WTC11 (cell line): Measurements from ENCODE around the gene EGF. TPM values are rescaled to one million over a fixed set of nuclear protein-coding genes. Genes with fewer than 3 reads are reported as not detected.

Experiments
- ATAC-seq: fragments of 200-7000 bp; cut with Tn5 transposase; 2 replicates; pipeline ENCODE4 v1.10.0; 2021; ENCODE audit warnings: mild to moderate bottlenecking, moderate library complexity
- CTCF ChIA-PET: fragments of 300-600 bp; sonication (Branson Sonifier 250); formaldehyde crosslinking; loops from one replicate; lab custom pipeline; 2021; ENCODE audit warnings: antibody characterized with exemption; lab: Charles Lee
- POLR2A ChIA-PET: fragments of 350-600 bp; sonication (Branson Sonifier 250); formaldehyde crosslinking; loops from one replicate; lab custom pipeline; 2021; ENCODE audit warnings: antibody characterized with exemption; lab: Charles Lee
- DNase-seq: peaks from one replicate; pipeline ENCODE4 v3.0.0; 2021; ENCODE audit warnings: low spot score
- H3K27ac Mint-ChIP-seq: 2 replicates; pipeline ENCODE4 v1.8.0; 2021; ENCODE audit warnings: mixed read lengths
- H3K27me3 Mint-ChIP-seq: 2 replicates; pipeline ENCODE4 v1.8.0; 2021; ENCODE audit warnings: low read depth, mild to moderate bottlenecking, moderate library complexity, mixed read lengths
- H3K36me3 Mint-ChIP-seq: 2 replicates; pipeline ENCODE4 v1.8.0; 2021; ENCODE audit warnings: mixed read lengths
- H3K4me1 Mint-ChIP-seq: 2 replicates; pipeline ENCODE4 v1.8.0; 2022; ENCODE audit warnings: mixed read lengths
- H3K4me3 Mint-ChIP-seq: 2 replicates; pipeline ENCODE4 v1.8.0; 2021; ENCODE audit warnings: mild to moderate bottlenecking, moderate library complexity, mixed read lengths
- H3K9me3 Mint-ChIP-seq: 2 replicates; pipeline ENCODE4 v1.8.0; 2021; ENCODE audit warnings: mixed read lengths
- ATF6 ChIP-seq: sonication (generic); formaldehyde crosslinking; IDR thresholded peaks from 2 replicates; pipeline ENCODE4 v1.8.1; 2023; ENCODE audit warnings: mild to moderate bottlenecking, missing genetic modification reagents
- CDX4 ChIP-seq: fragments of 250-450 bp; sonication (Bioruptor Pico); IDR thresholded peaks from 2 replicates; pipeline ENCODE4 v1.9.0; 2021; ENCODE audit warnings: moderate library complexity, mild to moderate bottlenecking, inconsistent platforms, borderline replicate concordance
- CREM ChIP-seq: sonication (generic); formaldehyde crosslinking; IDR thresholded peaks from 2 replicates; pipeline ENCODE4 v1.8.1; 2022; ENCODE audit warnings: mild to moderate bottlenecking, missing genetic modification reagents, moderate library complexity
- ERG ChIP-seq: fragments of 250-450 bp; sonication (Bioruptor Pico); IDR thresholded peaks from 2 replicates; pipeline ENCODE4 v1.8.0; 2021; ENCODE audit warnings: mild to moderate bottlenecking
- ESRRA ChIP-seq: sonication (generic); formaldehyde crosslinking; IDR thresholded peaks from 2 replicates; pipeline ENCODE4 v1.8.1; 2022; ENCODE audit warnings: mild to moderate bottlenecking, missing genetic modification reagents, borderline replicate concordance
- FOXP1 ChIP-seq: sonication (generic); formaldehyde crosslinking; IDR thresholded peaks from 2 replicates; pipeline ENCODE4 v1.8.0; 2022; ENCODE audit warnings: missing genetic modification reagents, mild to moderate bottlenecking, moderate library complexity, borderline replicate concordance
- GABPB1 ChIP-seq: sonication (generic); formaldehyde crosslinking; IDR thresholded peaks from 2 replicates; pipeline ENCODE4 v1.8.1; 2023; ENCODE audit warnings: mild to moderate bottlenecking, missing genetic modification reagents
- HMGXB4 ChIP-seq: sonication (generic); formaldehyde crosslinking; IDR thresholded peaks from 2 replicates; pipeline ENCODE4 v1.8.1; 2023; ENCODE audit warnings: mild to moderate bottlenecking, moderate library complexity, missing genetic modification reagents
- IRF1 ChIP-seq: sonication (generic); formaldehyde crosslinking; IDR thresholded peaks from 2 replicates; pipeline ENCODE4 v1.8.0; 2023; ENCODE audit warnings: missing genetic modification reagents
- NR1H2 ChIP-seq: sonication (generic); formaldehyde crosslinking; IDR thresholded peaks from 2 replicates; pipeline ENCODE4 v1.9.0; 2021; ENCODE audit warnings: mild to moderate bottlenecking, moderate library complexity, missing genetic modification reagents
- NR2C2 ChIP-seq: sonication (generic); formaldehyde crosslinking; IDR thresholded peaks from 2 replicates; pipeline ENCODE4 v1.8.0; 2022; ENCODE audit warnings: mild to moderate bottlenecking, missing genetic modification reagents
- SMAD4 ChIP-seq: sonication (generic); formaldehyde crosslinking; IDR thresholded peaks from 2 replicates; pipeline ENCODE4 v1.8.0; 2022; ENCODE audit warnings: mild to moderate bottlenecking, missing genetic modification reagents
- TEAD1 ChIP-seq: sonication (generic); formaldehyde crosslinking; IDR thresholded peaks from 2 replicates; pipeline ENCODE4 v1.8.0; 2022; ENCODE audit warnings: mild to moderate bottlenecking, missing genetic modification reagents
- ZBTB43 ChIP-seq: sonication (generic); formaldehyde crosslinking; IDR thresholded peaks from 2 replicates; pipeline ENCODE4 v1.8.1; 2023; ENCODE audit warnings: mild to moderate bottlenecking, missing genetic modification reagents
- ZMAT4 ChIP-seq: fragments of 250-450 bp; sonication (Bioruptor Pico); IDR thresholded peaks from 2 replicates; pipeline ENCODE4 v1.9.0; 2021; ENCODE audit warnings: mild to moderate bottlenecking
- ZNF138 ChIP-seq: sonication (generic); formaldehyde crosslinking; conservative IDR thresholded peaks from 2 replicates; pipeline ENCODE4 v1.8.1; 2022; ENCODE audit warnings: mild to moderate bottlenecking, moderate library complexity, missing genetic modification reagents
- ZNF219 ChIP-seq: sonication (generic); formaldehyde crosslinking; IDR thresholded peaks from 2 replicates; pipeline ENCODE4 v1.8.0; 2023; ENCODE audit warnings: missing genetic modification reagents, mild to moderate bottlenecking, borderline replicate concordance
- ZNF263 ChIP-seq: sonication (generic); formaldehyde crosslinking; IDR thresholded peaks from 2 replicates; pipeline ENCODE4 v1.8.1; 2022; ENCODE audit warnings: low read depth, mild to moderate bottlenecking, moderate library complexity, missing genetic modification reagents
- ZNF423 ChIP-seq: fragments of 250-450 bp; sonication (Bioruptor Pico); IDR thresholded peaks from 2 replicates; pipeline ENCODE4 v2.1.2; 2022; ENCODE audit warnings: mild to moderate bottlenecking, moderate library complexity
- total RNA-seq: library from RNA; stranded (reverse); gene quantifications from 3 replicates; pipeline ENCODE4 v1.2.3, GENCODE V29; 2021

Gene EGF
- total RNA-seq, 1 experiment from 2014 or later: 2.5 TPM

GRCh38 chr4:109921384-109921808 is 8.7 kb downstream of the EGF start (continued):
- TF ChIP-seq ZBTB43 (CRISPR knock-in tag): no peak

- no peaks in the 10 kb centered on the region for H3K9me3 Mint-ChIP-seq
- CTCF ChIA-PET: no interaction called here
- H3K27ac Mint-ChIP-seq: no peak overlapping the region
Observed at GRCh38 chr4:109925396-109925795, 12.7 kb downstream of the EGF start.

GRCh38 chr4:109928327-109929045 is 15.8 kb downstream of the EGF start:
- Mint-ChIP-seq H3K27me3 (peaks cover 5% of the 10 kb centered on the region), H3K36me3 (no peaks in the 10 kb centered on the region), H3K9me3 (no peaks in the 10 kb centered on the region), H3K4me3 (no peak overlapping the region), H3K27ac (peak overlapping the region; percentile 88), H3K4me1 (peaks cover 41% of the 10 kb centered on the region)
- no peak for TF ChIP-seq FOXP1 (CRISPR knock-in tag)
- no peak for TF ChIP-seq ZNF263 (CRISPR knock-in tag)
- TF ChIP-seq SMAD4 (CRISPR knock-in tag): no peak
- no peak for TF ChIP-seq ATF6 (CRISPR knock-in tag)
- peak; percentile 57; the same call in 1 of the 2 replicates for TF ChIP-seq ESRRA (CRISPR knock-in tag)
- TF ChIP-seq TEAD1: peak; percentile 73; the same call in 1 of the 2 replicates
- DNase-seq (no peak), ATAC-seq (peak; percentile 71)
- ChIA-PET CTCF (interaction anchor here (1.2 kb wide), 1 partner anchor 431 kb away, joined by 5 read pairs; no protein-coding TSS in a partner anchor), POLR2A (no interaction called here)

More at GRCh38 chr4:109925396-109925795, 12.7 kb downstream of the EGF start:
- Mint-ChIP-seq H3K4me3 (no peak overlapping the region), H3K27me3 (peaks cover 5% of the 10 kb centered on the region), H3K36me3 (no peaks in the 10 kb centered on the region), H3K4me1 (peaks cover 47% of the 10 kb centered on the region)
- POLR2A ChIA-PET: no interaction called here
- no peak for TF ChIP-seq CDX4 (CRISPR knock-in tag)
- no peak for TF ChIP-seq NR2C2 (CRISPR knock-in tag)
- no peak for TF ChIP-seq NR1H2
- TF ChIP-seq CREM (CRISPR knock-in tag): no peak
- TF ChIP-seq GABPB1 (CRISPR knock-in tag): no peak
- TF ChIP-seq ZNF219 (CRISPR knock-in tag): no peak
- no peak for TF ChIP-seq ZMAT4 (CRISPR knock-in tag)
- TF ChIP-seq HMGXB4 (CRISPR knock-in tag): no peak
- TF ChIP-seq ZNF423 (CRISPR knock-in tag): no peak
- no peak for TF ChIP-seq ZNF138 (CRISPR knock-in tag)
- TF ChIP-seq ERG (CRISPR knock-in tag): no peak
- TF ChIP-seq IRF1 (CRISPR knock-in tag): no peak
- no peak for ATAC-seq
- DNase-seq: no peak
